Upper lobe of left lung (tissue), 6 donors: ENCODE results near the gene CFAP299. TPM values are rescaled to one million over a fixed set of nuclear protein-coding genes. Genes with fewer than 3 reads are reported as not detected.

Experiments
- ATAC-seq, 2 donors: fragments of 200-7000 bp; cut with Tn5 transposase; one replicate each; pipeline ENCODE4 v1.9.1; 2022; ENCODE audit warnings: mild to moderate bottlenecking in 2 of 2, moderate library complexity in 2 of 2; ENCODE audit not compliant: low FRiP score in 2 of 2
- DNase-seq, 2 donors: peaks; one replicate each; pipeline ENCODE4 v3.0.0-alpha.2; 2019 to 2020
- H3K27ac ChIP-seq, 4 donors: fragments of 200-600 bp; sonication (generic); one replicate each; pipeline ENCODE4 v1.5.1; 2016 to 2019
- H3K27me3 ChIP-seq, 4 donors: fragments of 200-600 bp; sonication (generic); one replicate each; pipeline ENCODE4 v1.5.1; 2017 to 2019
- H3K36me3 ChIP-seq, 4 donors: fragments of 200-600 bp; sonication (generic); one replicate each; pipeline ENCODE4 v1.5.1; 2016 to 2019
- H3K4me1 ChIP-seq, 4 donors: fragments of 200-600 bp; sonication (generic); one replicate each; pipeline ENCODE4 v1.5.1; 2018 to 2019
- H3K4me3 ChIP-seq, 4 donors: fragments of 200-600 bp; sonication (generic); one replicate each; pipeline ENCODE4 v1.5.1; 2017 to 2019; ENCODE audit warnings: mild to moderate bottlenecking in 2 of 4, moderate library complexity in 1 of 4
- H3K9me3 ChIP-seq, 4 donors: fragments of 200-600 bp; sonication (generic); one replicate each; pipeline ENCODE4 v1.5.1; 2018 to 2019
- EP300 ChIP-seq, 4 donors: sonication (generic); formaldehyde crosslinking; IDR thresholded peaks; one replicate each; pipeline ENCODE4 v1.5.1; 2017; ENCODE audit warnings: antibody characterized with exemption in 4 of 4, control low read depth in 2 of 4
- POLR2A ChIP-seq, 4 donors: fragments of 450-650 bp; IDR thresholded peaks; one replicate each; pipeline ENCODE4 v1.5.1; 2016 to 2017; ENCODE audit warnings: antibody characterized with exemption in 4 of 4, mild to moderate bottlenecking in 2 of 4
- POLR2AphosphoS5 ChIP-seq, 2 donors: sonication (generic); formaldehyde crosslinking; IDR thresholded peaks; one replicate each; pipeline ENCODE4 v1.5.1; 2017; ENCODE audit warnings: antibody characterized with exemption in 2 of 2
- WGBS, 2 donors: methylation state at CpG; one replicate each; pipeline ENCODE4 v1.1.5; 2017 to 2018; 5-methylcytosine and 5-hydroxymethylcytosine counted together
- total RNA-seq, 6 donors: library from RNA; depleted of rRNA in 4 of 6; stranded (reverse); fragments of >200 nt in 4 of 6; gene quantifications; one replicate each; pipeline versions ENCODE4 v1.1.0 to v1.2.1, GENCODE V29; 2016 to 2021
- TF ChIP-seq, protein P1 (sequence below), 6 experiments: fragments of 450-650 bp in 4 of 6; fragments of 200-600 bp in 2 of 6; sonication (generic) in 2 of 6; IDR thresholded peaks; one replicate each; pipeline ENCODE4 v1.5.1; 2016 to 2019; ENCODE audit warnings: antibody characterized with exemption in 6 of 6
- donor health status: DM: no; HTN: no; CAD: no; lungs with moderate emphysema.
- donor health status: DM: no; HTN: yes; CAD: no; lungs with severe emphysema.

CFAP299 gene
- total RNA-seq, 6 donors from 2014 or later, result 0.46 to 31.6 (median 3.9) TPM

- Histone ChIP-seq H3K4me1 (no peaks in the 10 kb centered on the region), H3K27ac (no peak overlapping the region), H3K36me3 (no peaks in the 10 kb centered on the region), H3K27me3 (no peaks in the 10 kb centered on the region), H3K4me3 (no peak overlapping the region), H3K9me3 (no peaks in the 10 kb centered on the region)
- no peak for ATAC-seq
- TF ChIP-seq POLR2AphosphoS5 (IDR thresholded peaks at IDR 0.05) (no peak), EP300 (IDR thresholded peaks at IDR 0.05) (no peak), POLR2A (IDR thresholded peaks at IDR 0.05) (no peak)
- TF ChIP-seq, protein P1, sequence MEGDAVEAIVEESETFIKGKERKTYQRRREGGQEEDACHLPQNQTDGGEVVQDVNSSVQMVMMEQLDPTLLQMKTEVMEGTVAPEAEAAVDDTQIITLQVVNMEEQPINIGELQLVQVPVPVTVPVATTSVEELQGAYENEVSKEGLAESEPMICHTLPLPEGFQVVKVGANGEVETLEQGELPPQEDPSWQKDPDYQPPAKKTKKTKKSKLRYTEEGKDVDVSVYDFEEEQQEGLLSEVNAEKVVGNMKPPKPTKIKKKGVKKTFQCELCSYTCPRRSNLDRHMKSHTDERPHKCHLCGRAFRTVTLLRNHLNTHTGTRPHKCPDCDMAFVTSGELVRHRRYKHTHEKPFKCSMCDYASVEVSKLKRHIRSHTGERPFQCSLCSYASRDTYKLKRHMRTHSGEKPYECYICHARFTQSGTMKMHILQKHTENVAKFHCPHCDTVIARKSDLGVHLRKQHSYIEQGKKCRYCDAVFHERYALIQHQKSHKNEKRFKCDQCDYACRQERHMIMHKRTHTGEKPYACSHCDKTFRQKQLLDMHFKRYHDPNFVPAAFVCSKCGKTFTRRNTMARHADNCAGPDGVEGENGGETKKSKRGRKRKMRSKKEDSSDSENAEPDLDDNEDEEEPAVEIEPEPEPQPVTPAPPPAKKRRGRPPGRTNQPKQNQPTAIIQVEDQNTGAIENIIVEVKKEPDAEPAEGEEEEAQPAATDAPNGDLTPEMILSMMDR (IDR thresholded peaks at IDR 0.05), result no peak
- WGBS, 2 donors, result 62 to 65% methylated on average over 1 of the region's 1 CpG
- no peak for DNase-seq
Observed at GRCh38 chr4:80446664-80447063, 111.1 kb downstream of the CFAP299 start.

GRCh38 chr4:80447493-80447892 lies 112.0 kb downstream of the CFAP299 start:
- no peaks in the 10 kb centered on the region for H3K4me1 ChIP-seq
- no peaks in the 10 kb centered on the region for H3K36me3 ChIP-seq
- 95 to 96% methylated on average over 9 of the region's 9 CpGs for WGBS, 2 donors
- ATAC-seq (no peak), DNase-seq (no peak)
- no peaks in the 10 kb centered on the region for H3K27me3 ChIP-seq
- no peaks in the 10 kb centered on the region for H3K9me3 ChIP-seq
- TF ChIP-seq POLR2AphosphoS5 (IDR thresholded peaks at IDR 0.05), result no peak
- no peak for TF ChIP-seq POLR2A (IDR thresholded peaks at IDR 0.05)
- no peak for TF ChIP-seq EP300 (IDR thresholded peaks at IDR 0.05)
- TF ChIP-seq, protein P1 (IDR thresholded peaks at IDR 0.05), result no peak
- no peak overlapping the region for H3K4me3 ChIP-seq
- no peak overlapping the region for H3K27ac ChIP-seq

- no peaks in the 10 kb centered on the region for H3K9me3 ChIP-seq
Observed at GRCh38 chr4:80448056-80448455, 112.5 kb downstream of the CFAP299 start.

DNA sequence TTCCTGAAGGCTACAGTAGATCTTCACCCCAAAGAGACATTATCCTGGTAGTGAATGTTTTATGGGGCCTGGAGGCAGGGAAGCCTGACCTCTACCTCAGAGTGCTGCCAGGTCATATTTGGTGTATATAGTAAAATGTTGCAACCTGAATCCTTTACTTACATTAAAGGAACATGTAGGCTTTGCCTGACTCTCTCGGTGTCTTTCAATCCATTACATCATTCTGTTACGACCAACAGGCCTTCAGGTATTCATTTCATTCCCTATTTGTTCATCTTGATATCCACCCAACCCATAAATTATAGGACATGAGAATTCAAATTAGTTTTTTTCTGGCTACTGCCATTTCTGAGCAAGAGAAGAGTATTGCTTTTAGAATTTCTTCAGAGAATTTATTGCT lies 116.5 kb downstream of the CFAP299 start:
- 68 to 86% methylated on average over 2 of the region's 2 CpGs for WGBS, 2 donors

More at GRCh38 chr4:80448056-80448455, 112.5 kb downstream of the CFAP299 start:
- H3K4me1 ChIP-seq, result no peaks in the 10 kb centered on the region
- 74 to 79% methylated on average over 1 of the region's 1 CpG for WGBS, 2 donors
- ATAC-seq (no peak), DNase-seq (no peak)
- H3K36me3 ChIP-seq, result no peaks in the 10 kb centered on the region
- H3K4me3 ChIP-seq, result no peak overlapping the region
- TF ChIP-seq EP300 (IDR thresholded peaks at IDR 0.05), result no peak
- TF ChIP-seq POLR2AphosphoS5 (IDR thresholded peaks at IDR 0.05), result no peak
- no peak overlapping the region for H3K27ac ChIP-seq
- no peaks in the 10 kb centered on the region for H3K27me3 ChIP-seq

DNA sequence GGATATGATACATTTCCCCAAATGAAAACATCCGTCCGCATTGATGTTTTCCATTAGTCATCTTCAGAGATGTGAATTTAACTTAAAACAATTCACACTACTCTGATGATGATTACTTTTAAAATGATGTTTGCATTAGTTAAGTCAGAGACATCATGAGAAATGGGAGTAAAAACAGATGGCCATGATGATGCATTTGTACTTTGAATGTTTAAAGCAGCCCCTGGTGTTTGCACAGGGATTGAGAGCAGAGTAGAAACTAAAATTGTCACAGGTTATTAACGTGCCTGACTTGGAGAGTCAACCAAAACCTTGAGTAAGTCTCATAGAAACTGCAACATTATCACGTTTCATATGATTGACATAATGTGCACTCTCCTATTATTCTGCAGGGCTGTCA lies 117.2 kb downstream of the CFAP299 start:
- ATAC-seq, result no peak
- Histone ChIP-seq H3K36me3 (no peaks in the 10 kb centered on the region), H3K27me3 (no peaks in the 10 kb centered on the region), H3K9me3 (no peaks in the 10 kb centered on the region), H3K4me3 (no peak overlapping the region), H3K4me1 (no peaks in the 10 kb centered on the region), H3K27ac (no peak overlapping the region)
- WGBS, 2 donors, result 75 to 82% methylated on average over 4 of the region's 4 CpGs
- no peak for DNase-seq
- no peak for TF ChIP-seq POLR2A (IDR thresholded peaks at IDR 0.05)
- no peak for TF ChIP-seq POLR2AphosphoS5 (IDR thresholded peaks at IDR 0.05)
- no peak for TF ChIP-seq EP300 (IDR thresholded peaks at IDR 0.05)
- TF ChIP-seq, protein P1 (IDR thresholded peaks at IDR 0.05), result no peak

More for the DNA sequence above, 116.5 kb downstream of the CFAP299 start:
- no peak for TF ChIP-seq POLR2AphosphoS5 (IDR thresholded peaks at IDR 0.05)
- TF ChIP-seq, protein P1 (IDR thresholded peaks at IDR 0.05), result no peak
- no peak for TF ChIP-seq EP300 (IDR thresholded peaks at IDR 0.05)
- TF ChIP-seq POLR2A (IDR thresholded peaks at IDR 0.05), result no peak
- no peaks in the 10 kb centered on the region for H3K4me1 ChIP-seq
- DNase-seq (no peak), ATAC-seq (no peak)
- no peaks in the 10 kb centered on the region for H3K9me3 ChIP-seq
- H3K27ac ChIP-seq, result no peak overlapping the region
- no peaks in the 10 kb centered on the region for H3K27me3 ChIP-seq
- no peaks in the 10 kb centered on the region for H3K36me3 ChIP-seq
- no peak overlapping the region for H3K4me3 ChIP-seq
